GM19328 (cell line): Measurements from ENCODE around the gene ARPC1B.
A peak's percentile ranks its signal among the peaks of the same experiment; 100 is the strongest.
"Not testable (repeated sequence)": the region's sequence is repeated elsewhere in the genome, so short reads cannot be mapped to it uniquely, and the experiment has no call there.

ENCODE experiments used
- ATAC-seq: cut with Tn5 transposase; IDR thresholded peaks from one replicate; pipeline ENCODE4 v1.9.1; 2021; ENCODE audit warnings: mild to moderate bottlenecking, moderate library complexity; ENCODE audit not compliant: unreplicated experiment

The ARPC1B gene

GRCh38 chr7:99374111-99375064 lies at the start of gene ARPC1B:
TSS of gene ARPC1B (plus strand) at chr7:99374730. CDS start at chr7:99385715, 10,985 bp downstream.
- peak; percentile 52 for ATAC-seq

- ATAC-seq, result no peak
Observed at GRCh38 chr7:99325001-99325493, 49.5 kb upstream of the ARPC1B start.

GRCh38 chr7:99325592-99326407 lies 48.7 kb upstream of the ARPC1B start, which contains the start of gene ARPC1A:
TSS of gene ARPC1A (plus strand) at chr7:99325898. CDS start at chr7:99333354, 7,456 bp downstream.
- peak; percentile 86 for ATAC-seq

GRCh38 chr7:99326408-99326782 lies 48.1 kb upstream of the ARPC1B start:
- ATAC-seq, result no peak

GRCh38 chr7:99330314-99330961 lies 44.1 kb upstream of the ARPC1B start:
- not testable (repeated sequence) for ATAC-seq

- ATAC-seq, result no peak
Observed at GRCh38 chr7:99331002-99331401, 43.5 kb upstream of the ARPC1B start.

- no peak for ATAC-seq
Observed at GRCh38 chr7:99339595-99339994, 34.9 kb upstream of the ARPC1B start.

GRCh38 chr7:99340659-99341058 lies 33.9 kb upstream of the ARPC1B start:
- no peak for ATAC-seq

- no peak for ATAC-seq
Observed at GRCh38 chr7:99344061-99344647, 30.4 kb upstream of the ARPC1B start.

GRCh38 chr7:99350641-99351040 lies 23.9 kb upstream of the ARPC1B start:
- ATAC-seq, result not testable (repeated sequence)

GRCh38 chr7:99352247-99352646 lies 22.3 kb upstream of the ARPC1B start:
- ATAC-seq, result no peak

GRCh38 chr7:99355098-99355497 lies 19.4 kb upstream of the ARPC1B start:
- no peak for ATAC-seq

GRCh38 chr7:99357701-99358490 lies 16.6 kb upstream of the ARPC1B start:
- ATAC-seq, result no peak

GRCh38 chr7:99358521-99358920 lies 16.0 kb upstream of the ARPC1B start:
- ATAC-seq, result not testable (repeated sequence)

- no peak for ATAC-seq
Observed at GRCh38 chr7:99359465-99360154, 14.9 kb upstream of the ARPC1B start.

GRCh38 chr7:99362801-99363200 lies 11.7 kb upstream of the ARPC1B start:
- no peak for ATAC-seq

GRCh38 chr7:99363286-99363685 lies 11.2 kb upstream of the ARPC1B start:
- ATAC-seq, result no peak

GRCh38 chr7:99365318-99366141 lies 9.0 kb upstream of the ARPC1B start:
- no peak for ATAC-seq
